Glomerular visceral epithelial cell (primary cell): Measurements from ENCODE around the gene PSMA6.
A peak's percentile ranks its signal among the peaks of the same experiment; 100 is the strongest.
"Not testable (repeated sequence)": the region's sequence is repeated elsewhere in the genome, so short reads cannot be mapped to it uniquely, and the experiment has no call there.

Source experiments
- DNase-seq: peaks from one replicate; pipeline ENCODE4 v3.0.0-alpha.2; 2016; ENCODE audit errors: extremely low spot score

Gene PSMA6

GRCh38 chr14:35292051-35292769 is at the start of gene PSMA6:
Gene PSMA6 (plus strand): TSS chr14:35292382. CDS start chr14:35292477, 95 bp downstream.
- DNase-seq, result peak; percentile 99

- no peak for DNase-seq
These were observed 49.4 kb upstream of the PSMA6 start for GRCh38 chr14:35242599-35243311.

GRCh38 chr14:35243956-35244355 is 48.2 kb upstream of the PSMA6 start:
- DNase-seq, result no peak

- no peak for DNase-seq
These were observed 47.6 kb upstream of the PSMA6 start for GRCh38 chr14:35244542-35244941.

- DNase-seq, result no peak
These were observed 47.1 kb upstream of the PSMA6 start for GRCh38 chr14:35245051-35245450.

GRCh38 chr14:35247777-35248475 is 44.3 kb upstream of the PSMA6 start:
- no peak for DNase-seq

GRCh38 chr14:35248476-35248788 is 43.8 kb upstream of the PSMA6 start:
- DNase-seq, result no peak

GRCh38 chr14:35250319-35250718 is 41.9 kb upstream of the PSMA6 start:
- DNase-seq, result no peak

- no peak for DNase-seq
These were observed 39.7 kb upstream of the PSMA6 start for GRCh38 chr14:35252451-35252868.

- DNase-seq, result not testable (repeated sequence)
These were observed 39.1 kb upstream of the PSMA6 start for GRCh38 chr14:35253056-35253455.

- not testable (repeated sequence) for DNase-seq
These were observed 38.1 kb upstream of the PSMA6 start for GRCh38 chr14:35254034-35254622.

- no peak for DNase-seq
These were observed 37.4 kb upstream of the PSMA6 start for GRCh38 chr14:35254736-35255135.

- DNase-seq, result no peak
These were observed 36.5 kb upstream of the PSMA6 start for GRCh38 chr14:35255711-35256110.

GRCh38 chr14:35257809-35258208 is 34.4 kb upstream of the PSMA6 start:
- no peak for DNase-seq

- DNase-seq, result no peak
These were observed 33.8 kb upstream of the PSMA6 start for GRCh38 chr14:35258420-35258819.

- DNase-seq, result peak; percentile 9
These were observed 30.4 kb upstream of the PSMA6 start for GRCh38 chr14:35261774-35262173.

- no peak for DNase-seq
These were observed 29.7 kb upstream of the PSMA6 start for GRCh38 chr14:35262436-35262835.

GRCh38 chr14:35268946-35269345 is 23.2 kb upstream of the PSMA6 start:
- no peak for DNase-seq

GRCh38 chr14:35274805-35275204 is 17.4 kb upstream of the PSMA6 start:
- DNase-seq, result no peak

GRCh38 chr14:35277179-35277578 is 15.0 kb upstream of the PSMA6 start:
- no peak for DNase-seq

GRCh38 chr14:35279369-35279768 is 12.8 kb upstream of the PSMA6 start:
- no peak for DNase-seq

GRCh38 chr14:35281341-35281740 is 10.8 kb upstream of the PSMA6 start:
- no peak for DNase-seq
